ENCODE results near the gene OBSCN.

OBSCN gene

GRCh38 chr1:228293393-228293792 is 85.5 kb downstream of the OBSCN start:
- DNase-seq, result no peak

GRCh38 chr1:228293816-228294500 is 86.1 kb downstream of the OBSCN start:
- DNase-seq, result no peak

GRCh38 chr1:228294717-228295116 is 86.9 kb downstream of the OBSCN start:
- no peak for DNase-seq

- DNase-seq, result no peak
These were observed 87.4 kb downstream of the OBSCN start for GRCh38 chr1:228295201-228295600.

- no peak for DNase-seq
These were observed 88.1 kb downstream of the OBSCN start for GRCh38 chr1:228295981-228296380.

GRCh38 chr1:228297242-228297641 is 89.4 kb downstream of the OBSCN start:
- DNase-seq, result no peak

- no peak for DNase-seq
These were observed 90.0 kb downstream of the OBSCN start for GRCh38 chr1:228297822-228298221.

GRCh38 chr1:228298471-228298870 is 90.6 kb downstream of the OBSCN start:
- no peak for DNase-seq

- no peak for DNase-seq
These were observed 91.4 kb downstream of the OBSCN start for GRCh38 chr1:228299211-228299610.

- DNase-seq, result no peak
These were observed 92.1 kb downstream of the OBSCN start for GRCh38 chr1:228299901-228300300.

- DNase-seq, result no peak
These were observed 94.2 kb downstream of the OBSCN start for GRCh38 chr1:228302086-228302485.

GRCh38 chr1:228303596-228303995 is 95.8 kb downstream of the OBSCN start:
- DNase-seq, result no peak

- no peak for DNase-seq
These were observed 96.4 kb downstream of the OBSCN start for GRCh38 chr1:228304225-228304624.

- no peak for DNase-seq
These were observed 97.0 kb downstream of the OBSCN start for GRCh38 chr1:228304766-228305395.

- no peak for DNase-seq
These were observed 97.9 kb downstream of the OBSCN start for GRCh38 chr1:228305721-228306152.

GRCh38 chr1:228306275-228307217 is 98.7 kb downstream of the OBSCN start:
- no peak for DNase-seq

GRCh38 chr1:228307218-228308023 is 99.6 kb downstream of the OBSCN start:
- DNase-seq, result no peak

- DNase-seq, result no peak
These were observed 100.3 kb downstream of the OBSCN start for GRCh38 chr1:228308085-228308601.

GRCh38 chr1:228308628-228309325 is 100.9 kb downstream of the OBSCN start:
- no peak for DNase-seq

GRCh38 chr1:228309326-228310067 is 101.7 kb downstream of the OBSCN start:
- DNase-seq, result no peak

GRCh38 chr1:228310162-228310792 is 102.4 kb downstream of the OBSCN start:
- DNase-seq, result no peak

Measured in fibroblast of skin of right quadriceps (primary cell).